A375 (cell line): ENCODE measurements around the gene CRLF1. TPM values are rescaled to one million over a fixed set of nuclear protein-coding genes. Genes with fewer than 3 reads are reported as not detected.

Experiments
- small RNA-seq: library from RNA; depleted of rRNA; stranded (forward); fragments of <200 nt; gene quantifications from one replicate; pipeline ENCODE3, GENCODE V24; 2014
- total RNA-seq: library from RNA; depleted of rRNA; stranded (reverse); fragments of >200 nt; shearing (Covaris generic); gene quantifications from 2 replicates; pipeline ENCODE4 v1.2.3, GENCODE V29; 2014; rRNA removed

Gene CRLF1
- 6.0 and 9.8 TPM in 2 replicates for total RNA-seq

DNA sequence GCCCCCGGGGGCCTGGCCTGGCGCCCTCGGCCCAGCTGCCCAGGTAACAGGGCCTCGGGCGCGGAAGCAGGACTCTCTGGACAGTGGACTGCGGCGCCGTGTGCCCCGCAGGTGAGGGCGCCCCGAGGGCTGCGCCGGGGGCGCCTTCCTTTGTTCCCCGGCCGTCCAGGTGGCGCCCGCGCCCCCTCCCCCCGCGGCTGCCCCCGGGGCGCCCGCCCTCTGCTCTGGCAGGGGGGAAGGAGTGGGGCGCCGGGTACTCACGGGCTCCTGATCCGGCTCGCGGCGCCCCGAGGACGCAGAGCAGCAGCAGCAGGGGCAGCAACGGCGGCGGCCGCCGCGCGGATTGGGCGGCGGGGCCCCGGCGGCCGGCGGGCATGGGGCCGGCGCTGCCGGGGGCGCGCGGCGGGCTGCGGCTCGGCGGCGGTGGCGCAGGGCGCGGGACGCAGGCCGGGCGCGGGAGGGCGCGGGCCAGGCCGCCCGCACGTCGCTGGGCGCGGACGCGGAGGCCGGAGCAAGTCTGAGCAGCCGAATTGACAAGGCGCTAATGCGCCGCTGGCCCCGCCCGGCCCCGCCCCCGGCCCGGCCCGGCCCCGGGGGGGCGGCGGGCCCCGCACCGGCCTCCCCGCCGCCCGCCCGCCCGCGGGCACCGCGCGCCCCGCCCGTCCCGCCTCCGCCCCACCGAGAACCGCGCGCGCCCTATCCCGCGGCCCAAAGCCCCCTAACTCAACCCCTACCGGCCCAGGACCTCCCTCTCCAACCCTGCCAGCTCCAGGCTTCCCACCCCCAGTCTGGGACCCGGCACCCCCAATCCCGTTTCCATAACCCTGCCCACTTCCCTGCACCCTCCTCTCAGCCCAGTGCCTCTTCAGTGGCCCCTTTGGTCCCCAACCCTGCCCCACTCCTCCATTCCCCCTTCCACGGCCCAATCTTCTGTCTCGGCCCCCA, at the start of gene CRLF1:
Gene CRLF1 (minus strand): TSS at position 519 of the 945 bp plus-strand sequence. CDS start 143 bp downstream, at position 376.

GRCh38 chr19:18636969-18637629, 30.5 kb upstream of the CRLF1 start, which contains the start of gene KLHL26:
TSS of gene KLHL26 (plus strand) at chr19:18637028. CDS start at chr19:18637055, 27 bp downstream.

DNA sequence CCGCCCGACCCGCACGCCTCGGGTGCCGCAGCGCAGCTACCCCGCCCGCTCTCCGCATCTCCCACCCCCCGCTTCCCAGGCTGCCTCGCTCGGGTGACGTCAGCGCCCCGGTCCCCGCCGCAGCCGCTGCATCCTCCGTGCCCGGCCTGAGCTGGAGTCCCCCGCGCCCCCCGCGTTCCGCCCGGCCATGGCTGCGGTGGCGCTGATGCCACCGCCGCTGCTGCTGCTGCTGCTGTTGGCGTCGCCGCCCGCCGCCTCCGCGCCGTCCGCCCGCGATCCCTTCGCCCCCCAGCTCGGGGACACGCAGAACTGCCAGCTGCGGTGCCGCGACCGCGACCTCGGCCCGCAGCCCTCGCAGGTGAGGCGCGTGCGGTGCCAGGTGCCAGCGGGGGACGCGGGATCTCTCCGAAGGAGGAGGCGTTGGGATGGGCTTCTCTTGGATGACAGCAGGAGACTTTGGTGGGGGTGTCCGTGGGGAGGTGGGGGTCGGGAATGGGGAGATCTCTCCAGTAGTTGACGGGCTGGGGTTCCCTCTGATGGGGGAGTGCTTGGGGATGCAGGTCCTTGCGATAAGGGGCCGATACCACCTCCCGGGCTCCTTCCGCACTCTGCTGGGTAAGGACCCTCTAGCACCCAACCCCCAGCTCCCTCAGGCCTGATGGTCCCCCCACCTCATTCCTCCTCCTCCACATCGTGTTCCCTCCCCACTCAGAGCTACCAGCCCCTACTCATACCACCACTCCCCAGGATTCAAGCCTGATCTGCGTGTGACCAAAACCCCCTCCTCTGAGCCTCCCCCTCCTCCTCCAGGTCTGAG, 6.4 kb upstream of the CRLF1 start, which contains the start of gene TMEM59L:
Gene TMEM59L (plus strand): TSS at position 99 of the 817 bp plus-strand sequence. CDS start 89 bp downstream, at position 188.

GRCh38 chr19:18588611-18589379, 17.8 kb downstream of the CRLF1 start, which contains the start of gene REX1BD:
TSS of gene REX1BD (plus strand) at chr19:18588798. CDS start at chr19:18588802, 4 bp downstream.

GRCh38 chr19:18571564-18572344, 34.8 kb downstream of the CRLF1 start, which contains the start of gene UBA52:
TSS of gene UBA52 (plus strand) at chr19:18571857. CDS start at chr19:18573301, 1,444 bp downstream.

GRCh38 chr19:18557411-18558201, 49.0 kb downstream of the CRLF1 start, which contains the start of gene KXD1:
TSS of gene KXD1 (plus strand) at chr19:18557870. CDS start at chr19:18562057, 4,187 bp downstream.

Small RNA genes lying within 50 kb of the gene (small RNA-seq; reads per million reads assigned to genes)
- not detected for gene RN7SL155P

Other genes starting within 250 kb of the CRLF1 start
- 32.1 and 48.4 TPM in 2 replicates for gene GDF15, start 220.6 kb downstream of the CRLF1 start, total RNA-seq
- gene LRRC25, start 209.2 kb downstream of the CRLF1 start, total RNA-seq, result 0.15 TPM in 1 of 2 replicates, not detected in the other
- gene SSBP4, start 187.4 kb downstream of the CRLF1 start, total RNA-seq, result 135 and 183 TPM in 2 replicates
- gene ISYNA1, start 168.7 kb downstream of the CRLF1 start, total RNA-seq, result 26.3 and 35.8 TPM in 2 replicates
- 21.9 and 26.6 TPM in 2 replicates for gene ELL, start 84.7 kb downstream of the CRLF1 start, total RNA-seq
- 270 and 281 TPM in 2 replicates for gene FKBP8, start 63.2 kb downstream of the CRLF1 start, total RNA-seq
- gene KXD1, start 48.9 kb downstream of the CRLF1 start, total RNA-seq, result 170 and 182 TPM in 2 replicates
- gene UBA52, start 34.9 kb downstream of the CRLF1 start, total RNA-seq, result 1,318 and 1,387 TPM in 2 replicates
- gene REX1BD, start 18.0 kb downstream of the CRLF1 start, total RNA-seq, result 185 and 235 TPM in 2 replicates
- 2.0 and 2.5 TPM in 2 replicates for gene TMEM59L, start 6.1 kb upstream of the CRLF1 start, total RNA-seq
- 7.0 TPM in 2 replicates for gene KLHL26, start 30.2 kb upstream of the CRLF1 start, total RNA-seq
- 7.3 and 7.5 TPM in 2 replicates for gene CRTC1, start 76.9 kb upstream of the CRLF1 start, total RNA-seq
- gene COMP, start 184.5 kb upstream of the CRLF1 start, total RNA-seq, result not detected in 2 replicates
- gene UPF1, start 225.2 kb upstream of the CRLF1 start, total RNA-seq, result 101 and 111 TPM in 2 replicates